Heart left ventricle (tissue), 16 donors: Measurements from ENCODE around the gene ADA. TPM values are rescaled to one million over a fixed set of nuclear protein-coding genes. Genes with fewer than 3 reads are reported as not detected.

ENCODE experiments used
- ATAC-seq, 4 donors: fragments of 200-7000 bp; cut with Tn5 transposase; one replicate each; pipeline ENCODE4 v1.9.1; 2020 to 2022; ENCODE audit warnings: moderate library complexity in 4 of 4, mild to moderate bottlenecking in 3 of 4, moderate number of reproducible peaks in 1 of 4
- DNase-seq, 5 donors: peaks; one replicate each; pipeline ENCODE4 v3.0.0-alpha.2; 2020
- H3K27ac ChIP-seq, 12 donors: fragments of 200-600 bp; sonication (generic) in 4 of 12; one replicate each; pipeline versions ENCODE4 v1.5.0 to v1.8.0; 2016 to 2022; ENCODE audit warnings: mild to moderate bottlenecking in 2 of 12
- H3K27me3 ChIP-seq, 9 donors: fragments of 200-600 bp; sonication (generic) in 2 of 9; one replicate each; pipeline versions ENCODE4 v1.5.1 to v1.8.0; 2016 to 2022; ENCODE audit warnings: mild to moderate bottlenecking in 3 of 9
- H3K36me3 ChIP-seq, 9 donors: fragments of 200-600 bp; sonication (generic) in 2 of 9; one replicate each; pipeline versions ENCODE4 v1.5.0 to v1.8.0; 2018 to 2022; ENCODE audit warnings: mild to moderate bottlenecking in 2 of 9
- H3K4me1 ChIP-seq, 12 donors: fragments of 200-600 bp; sonication (generic) in 4 of 12; one replicate each; pipeline versions ENCODE4 v1.5.0 to v1.8.0; 2016 to 2022; ENCODE audit warnings: mild to moderate bottlenecking in 3 of 12
- H3K4me3 ChIP-seq, 12 donors: fragments of 200-600 bp; sonication (generic) in 4 of 12; one replicate each; pipeline versions ENCODE4 v1.5.0 to v1.8.0; 2017 to 2022; ENCODE audit warnings: mild to moderate bottlenecking in 9 of 12, moderate library complexity in 4 of 12
- H3K9me3 ChIP-seq, 12 donors: fragments of 200-600 bp; sonication (generic) in 4 of 12; one replicate each; pipeline versions ENCODE4 v1.5.0 to v1.8.0; 2016 to 2022; ENCODE audit warnings: mild to moderate bottlenecking in 1 of 12
- POLR2A ChIP-seq, 2 donors: fragments of 450-650 bp; IDR thresholded peaks; one replicate each; pipeline ENCODE4 v1.6.1; 2017; ENCODE audit warnings: antibody characterized with exemption in 2 of 2, mild to moderate bottlenecking in 2 of 2, moderate library complexity in 2 of 2
- WGBS, 4 donors: extraction: QIAGEN DNeasy Blood & Tissue Kit in 2 of 4; methylation state at CpG; one replicate each; pipeline versions ENCODE4 v1.1.5 to v1.1.7; 2013 to 2018; 5-methylcytosine and 5-hydroxymethylcytosine counted together
- intact Hi-C, 10 donors: fragments of 100-400 bp; cut with DNase I; formaldehyde crosslinking; loops; one replicate each; pipeline versions ENCODE4 v1.11.1 to v1.14.2; 2022
- polyA plus RNA-seq, 2 donors: library from polyadenylated mRNA; stranded (reverse); fragments of 200-250 nt; gene quantifications; one replicate each; pipeline ENCODE4 v1.2.3, GENCODE V29; 2013
- total RNA-seq, 9 donors: library from RNA; depleted of rRNA in 2 of 9; stranded (reverse); fragments of >200 nt in 2 of 9; fragmentation: NEBNext Ultra II Directional in 3 of 9; extraction: Animal tissue kit (Norgen Biotek cat#: 25700) in 3 of 9; gene quantifications; one replicate each; pipeline versions ENCODE4 v1.1.0 to v1.2.4, GENCODE V29; 2016 to 2023
- TF ChIP-seq, protein P1 (sequence below), 12 donors: fragments of 200-600 bp; sonication (generic) in 4 of 12; IDR thresholded peaks; one replicate each; pipeline versions ENCODE4 v1.5.0 to v1.8.0; 2018 to 2022; ENCODE audit warnings: antibody characterized with exemption in 12 of 12, mild to moderate bottlenecking in 5 of 12
- donor health status: ischemic (EF 13 %, LVEDD 7.1; RV severe dilation, severe dysfunction).
- donor health status: healthy with polysubstance abuse.
- donor health status: DM: no; HTN: yes; CAD: no.
- donor health status: DM: no; HTN: no; CAD: no.
- donor health status: ischemic (EF 25% LVEDD 6.9; RV normal size, moderate dysfunction).
- donor health status: ischemic (EF 25% LVEDD 5.7; RV mildly dilated, moderate dysfunction).
- donor health status: healthy.
- donor health status: DM: yes; HTN: yes; CAD: no.
- donor health status: ischemic (EF 35%, LVEDD 5.7; RV mildly dilated, moderate dysfunction).
- donor health status: nonischemic (EF 11% LVEDD 7.7; RV severe dilation, severe dysfunction).
- donor health status: DM: yes; HTN: yes; CAD: no.
- donor health status: PGD.
- donor health status: ischemic (EF 29% LVEDD 5.4; RV normal size, mild dysfunction).
- donor health status: nonischemic (EF 23%, LVEDD 6.1; RV moderate dilation, normal function).

Gene ADA
- total and polyA plus RNA-seq, 11 donors = 2.5 to 11.5 (median 6.4) TPM

DNA sequence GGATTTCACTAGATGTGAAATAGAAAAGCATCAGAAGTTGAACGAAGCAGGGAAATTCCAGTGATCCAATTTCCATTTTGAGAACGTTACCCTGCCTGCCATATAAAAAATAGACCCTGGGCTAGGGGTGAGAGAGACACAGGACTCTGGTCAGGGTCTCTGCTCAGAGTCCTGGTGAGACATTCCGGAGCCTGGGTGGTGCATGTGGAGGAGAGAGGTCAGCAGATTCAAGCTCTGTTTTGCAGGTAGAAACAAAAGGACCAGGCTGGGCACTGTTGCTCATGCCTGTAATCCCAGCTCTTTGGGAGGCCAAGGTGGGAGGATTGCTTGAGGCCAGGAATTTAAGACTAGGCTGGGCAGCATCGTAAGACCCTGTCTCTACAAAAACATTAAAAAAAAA lies 51.2 kb downstream of the ADA start:
- no peak for DNase-seq
- 68 to 75% (median 74%) methylated on average over 4 of the region's 4 CpGs for WGBS, 4 donors

DNA sequence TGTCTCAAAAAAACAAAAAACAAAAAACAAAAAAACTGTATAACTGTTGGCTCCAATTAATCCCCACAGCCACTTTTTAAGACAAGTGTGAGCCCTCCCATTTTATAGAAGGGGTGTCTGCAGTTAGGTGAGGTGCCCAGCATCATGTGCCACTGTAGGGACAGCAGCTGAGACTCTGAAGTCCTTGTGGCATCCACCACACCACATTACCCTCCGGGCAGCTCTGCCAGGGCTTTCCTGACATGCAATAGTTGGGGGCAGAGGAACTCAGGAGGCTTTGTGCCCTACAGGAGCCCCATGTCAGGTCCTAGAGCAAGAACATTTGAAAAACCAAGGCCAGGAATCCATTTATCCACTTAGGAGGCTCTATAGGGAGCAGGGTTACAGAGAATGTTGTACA lies 51.8 kb downstream of the ADA start:
- Histone ChIP-seq H3K36me3 (peaks cover 0 to 16% (median 0%) of the 10 kb centered on the region in 9 donors), H3K4me3 (peak overlapping the region in 5 of 12 donors; percentile 6 to 41 (median 30)), H3K4me1 (peaks cover 43 to 100% (median 92%) of the 10 kb centered on the region in 12 donors), H3K9me3 (no peaks in the 10 kb centered on the region), H3K27ac (peak overlapping the region; percentile 79 to 97 (median 92)), H3K27me3 (no peaks in the 10 kb centered on the region)
- TF ChIP-seq, protein P1, sequence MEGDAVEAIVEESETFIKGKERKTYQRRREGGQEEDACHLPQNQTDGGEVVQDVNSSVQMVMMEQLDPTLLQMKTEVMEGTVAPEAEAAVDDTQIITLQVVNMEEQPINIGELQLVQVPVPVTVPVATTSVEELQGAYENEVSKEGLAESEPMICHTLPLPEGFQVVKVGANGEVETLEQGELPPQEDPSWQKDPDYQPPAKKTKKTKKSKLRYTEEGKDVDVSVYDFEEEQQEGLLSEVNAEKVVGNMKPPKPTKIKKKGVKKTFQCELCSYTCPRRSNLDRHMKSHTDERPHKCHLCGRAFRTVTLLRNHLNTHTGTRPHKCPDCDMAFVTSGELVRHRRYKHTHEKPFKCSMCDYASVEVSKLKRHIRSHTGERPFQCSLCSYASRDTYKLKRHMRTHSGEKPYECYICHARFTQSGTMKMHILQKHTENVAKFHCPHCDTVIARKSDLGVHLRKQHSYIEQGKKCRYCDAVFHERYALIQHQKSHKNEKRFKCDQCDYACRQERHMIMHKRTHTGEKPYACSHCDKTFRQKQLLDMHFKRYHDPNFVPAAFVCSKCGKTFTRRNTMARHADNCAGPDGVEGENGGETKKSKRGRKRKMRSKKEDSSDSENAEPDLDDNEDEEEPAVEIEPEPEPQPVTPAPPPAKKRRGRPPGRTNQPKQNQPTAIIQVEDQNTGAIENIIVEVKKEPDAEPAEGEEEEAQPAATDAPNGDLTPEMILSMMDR (IDR thresholded peaks at IDR 0.05) = no peak
- no peak for TF ChIP-seq POLR2A (IDR thresholded peaks at IDR 0.05)
- WGBS, 4 donors = 43 to 71% (median 61%) methylated on average over 1 of the region's 1 CpG
- DNase-seq (no peak), ATAC-seq (no peak)
- intact Hi-C loops = loop anchor here in 8 of 10 donors (2.0 to 10.0 kb wide), 4 partner anchors 17 to 295 kb away; partner anchors contain the start of gene PKIG (in 4 of the 8)

More for the DNA sequence above, 51.2 kb downstream of the ADA start:
- TF ChIP-seq, protein P1 (IDR thresholded peaks at IDR 0.05) = no peak
- no peak for TF ChIP-seq POLR2A (IDR thresholded peaks at IDR 0.05)
- Histone ChIP-seq H3K27ac (peak overlapping the region; percentile 79 to 97 (median 92)), H3K4me1 (peaks cover 39 to 96% (median 89%) of the 10 kb centered on the region in 12 donors), H3K9me3 (no peaks in the 10 kb centered on the region), H3K27me3 (no peaks in the 10 kb centered on the region), H3K36me3 (peaks cover 0 to 13% (median 0%) of the 10 kb centered on the region in 9 donors), H3K4me3 (peak overlapping the region in 2 of 12 donors; percentile 10 to 30)
- intact Hi-C loops = loop anchor here in 7 of 10 donors (2.0 to 10.0 kb wide), 4 partner anchors 18 to 296 kb away; partner anchors contain the start of gene PKIG (in 2 of the 7)
- no peak for ATAC-seq

DNA sequence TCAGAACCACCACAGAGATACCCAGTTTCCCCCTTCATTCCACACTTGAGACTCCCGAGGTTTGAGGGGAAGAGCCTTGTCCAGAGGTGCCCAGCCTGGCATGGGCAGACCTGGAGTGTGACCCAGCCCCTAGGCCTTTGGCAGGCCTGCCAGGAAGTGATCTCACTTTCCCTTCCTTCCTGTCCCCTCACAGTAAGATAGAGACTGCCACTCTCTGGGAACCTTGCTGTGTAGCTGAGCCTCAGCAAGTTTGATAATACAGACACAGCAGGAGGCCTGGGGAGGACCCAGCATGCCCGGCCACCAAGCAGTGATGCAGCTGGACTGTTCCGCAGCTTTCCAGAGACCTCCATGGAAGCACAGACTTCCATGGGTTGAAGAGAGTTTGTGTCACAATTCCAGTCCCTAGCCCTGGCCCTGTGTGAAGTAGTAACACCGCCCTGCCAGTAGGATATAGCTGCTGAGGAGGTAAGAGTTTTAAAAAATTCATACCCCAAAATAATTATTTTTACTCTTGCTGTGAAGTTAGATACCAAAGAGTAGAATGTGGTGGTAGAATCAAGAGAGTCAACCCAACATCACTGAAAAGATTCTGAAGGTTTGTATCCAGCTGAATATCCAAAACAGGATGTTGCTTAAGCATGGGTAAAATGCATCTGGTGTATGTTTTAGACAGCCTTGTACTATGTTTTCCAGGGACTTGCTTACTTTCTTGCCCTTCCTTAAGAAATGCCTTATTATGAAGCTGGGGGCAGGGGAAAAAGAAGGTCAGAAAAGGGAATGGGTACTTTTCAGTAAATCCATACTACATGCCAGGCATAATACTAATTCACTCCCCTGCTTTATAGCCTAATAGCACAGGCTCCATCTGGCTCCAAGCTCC lies 52.8 kb downstream of the ADA start:
- peaks cover 0 to 19% (median 0%) of the 10 kb centered on the region in 9 donors for H3K36me3 ChIP-seq
- WGBS, 4 donors = 26 to 44% (median 30%) methylated on average over 4 of the region's 4 CpGs
- H3K4me1 ChIP-seq = peaks cover 53 to 100% (median 95%) of the 10 kb centered on the region in 12 donors
- peak overlapping the region in 11 of 12 donors; percentile 14 to 41 (median 33) for H3K4me3 ChIP-seq
- peak overlapping the region; percentile 60 to 97 (median 92) for H3K27ac ChIP-seq
- no peaks in the 10 kb centered on the region for H3K27me3 ChIP-seq
- ATAC-seq = peak; percentile 58 to 75 (median 64)
- intact Hi-C loops = loop anchor here in 2 of 10 donors (2.0 kb wide), 1 partner anchor 16 kb away; the partner anchor contains the start of gene PKIG (in 2 of the 2)
- peak in 1 of 2 donors; percentile 27 for TF ChIP-seq POLR2A (IDR thresholded peaks at IDR 0.05)
- TF ChIP-seq, protein P1 (IDR thresholded peaks at IDR 0.05) = peak in 4 of 12 donors; percentile 9 to 28 (median 16)
- DNase-seq = peak; percentile 75 to 83 (median 77)
- no peaks in the 10 kb centered on the region for H3K9me3 ChIP-seq

DNA sequence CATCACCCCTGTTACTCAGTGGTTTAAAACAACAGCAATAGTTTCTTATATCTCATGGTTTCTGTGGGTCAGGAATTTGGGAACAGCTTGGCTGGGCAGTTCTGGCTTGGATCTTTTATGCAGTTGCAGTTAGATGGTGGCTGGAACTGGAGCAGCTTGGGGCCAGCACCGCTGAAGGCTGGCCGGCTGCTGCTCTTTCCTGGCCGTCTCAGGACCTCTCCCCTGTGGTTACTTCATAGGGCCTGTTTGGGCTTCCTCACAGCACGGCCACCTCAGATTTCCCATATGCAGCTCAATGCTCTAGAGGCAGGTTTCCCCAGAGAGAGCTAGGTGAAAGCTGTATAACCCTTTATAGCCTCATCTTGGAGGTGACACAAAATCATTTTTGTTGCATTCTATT lies 53.6 kb downstream of the ADA start:
- Histone ChIP-seq H3K4me3 (peak overlapping the region in 7 of 12 donors; percentile 25 to 41 (median 33)), H3K27me3 (no peaks in the 10 kb centered on the region), H3K36me3 (peaks cover 0 to 22% (median 1%) of the 10 kb centered on the region in 9 donors), H3K27ac (peak overlapping the region; percentile 60 to 97 (median 92)), H3K4me1 (peaks cover 53 to 97% (median 92%) of the 10 kb centered on the region in 12 donors), H3K9me3 (no peaks in the 10 kb centered on the region)
- DNase-seq = peak in 1 of 5 donors; percentile 46
- WGBS, 4 donors = 7 to 35% (median 19%) methylated on average over 4 of the region's 4 CpGs
- intact Hi-C loops = loop anchor here in 2 of 10 donors (2.0 kb wide), 1 partner anchor 15 kb away; the partner anchor contains the start of gene PKIG (in 2 of the 2)
- ATAC-seq = peak in 1 of 4 donors; percentile 21
- no peak for TF ChIP-seq POLR2A (IDR thresholded peaks at IDR 0.05)
- TF ChIP-seq, protein P1 (IDR thresholded peaks at IDR 0.05) = no peak
